HCEC 1CT (cell line): ENCODE data around the gene RYR3.

ENCODE experiments used
- DNase-seq: peaks from one replicate; pipeline ENCODE4 v3.0.0-alpha.2; 2017

RYR3 gene

DNA sequence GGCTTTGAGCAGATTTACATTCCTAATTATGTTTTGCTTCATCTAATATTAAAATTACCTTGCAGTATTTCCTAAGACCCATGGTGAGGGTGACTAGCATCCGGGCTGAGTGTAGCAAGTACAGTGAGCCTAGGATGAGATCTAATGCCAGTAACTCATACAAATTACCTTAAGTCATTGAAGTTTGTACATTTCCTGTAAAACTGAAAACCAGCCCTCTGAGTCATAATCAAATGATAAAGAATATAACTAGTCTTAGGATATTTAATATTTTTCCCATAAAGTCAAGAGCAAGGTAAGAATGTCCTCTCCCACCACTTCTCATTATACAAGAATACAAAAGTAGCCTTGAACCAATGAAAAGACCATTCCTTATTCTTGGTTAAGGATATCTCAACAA, 602.7 kb downstream of the RYR3 start:
- DNase-seq: peak; percentile 12
